GM18519 (cell line): ENCODE data around the gene RAB15.
A peak's percentile ranks its signal among the peaks of the same experiment; 100 is the strongest.

Experiments used
- ATAC-seq: cut with Tn5 transposase; IDR thresholded peaks from one replicate; pipeline ENCODE4 v1.9.1; 2021; ENCODE audit warnings: mild to moderate bottlenecking, moderate library complexity; ENCODE audit not compliant: unreplicated experiment, low FRiP score

The RAB15 gene

DNA sequence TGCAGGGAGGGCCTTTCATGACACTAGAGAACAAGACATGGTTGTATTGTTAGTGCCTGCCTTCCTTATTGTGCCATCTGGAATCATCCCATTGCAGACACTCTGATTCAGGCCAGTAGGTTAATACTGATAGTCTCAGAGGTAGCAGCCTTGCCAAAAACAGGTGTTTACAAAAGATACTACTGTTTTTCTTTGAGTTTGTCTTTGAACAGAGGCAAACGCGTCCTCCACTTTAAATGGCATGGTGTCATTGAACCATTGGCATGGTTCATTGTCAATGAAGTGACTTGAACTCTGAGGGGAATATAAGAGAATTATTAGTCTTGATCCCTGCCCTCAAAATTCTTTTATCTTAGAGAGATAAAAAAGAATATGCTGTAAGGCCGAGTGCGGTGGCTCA is 18.8 kb upstream of the RAB15 start:
- no peak for ATAC-seq

DNA sequence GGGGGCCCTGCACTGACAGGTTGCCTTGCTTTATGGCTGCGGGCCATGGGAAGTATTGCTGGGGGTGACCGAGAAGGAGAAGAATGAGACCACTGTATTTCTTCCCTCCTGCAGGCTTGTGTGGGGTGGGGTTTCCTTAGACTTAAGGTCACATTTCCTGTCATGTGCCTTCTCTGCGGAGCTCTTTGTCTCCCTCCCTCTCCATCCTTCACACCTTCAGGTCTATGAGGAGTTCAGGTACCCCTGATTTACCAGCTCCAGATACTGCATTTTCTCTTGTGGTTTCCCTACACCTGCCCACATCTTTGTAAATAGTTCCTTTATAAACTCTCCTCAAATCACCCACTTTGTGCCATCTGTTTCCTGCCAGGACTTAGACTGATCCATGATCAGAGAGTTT is 18.2 kb upstream of the RAB15 start:
- no peak for ATAC-seq

DNA sequence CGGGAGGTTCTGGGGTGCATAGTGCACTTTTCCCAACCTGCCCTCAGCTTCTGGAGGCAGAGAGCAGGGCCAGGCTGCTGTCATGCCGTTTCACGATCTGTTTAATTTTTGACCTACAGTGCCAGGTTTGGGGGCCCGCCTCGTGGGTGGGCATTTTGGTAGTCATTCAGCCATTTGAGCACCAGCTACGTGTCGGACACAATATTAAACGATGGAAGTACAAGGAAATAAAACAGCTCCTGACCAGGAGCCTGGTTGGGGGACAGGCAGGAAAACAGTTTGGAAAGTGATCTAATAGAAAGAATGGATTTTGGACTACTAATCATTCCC is 15.3 kb upstream of the RAB15 start:
- no peak for ATAC-seq

DNA sequence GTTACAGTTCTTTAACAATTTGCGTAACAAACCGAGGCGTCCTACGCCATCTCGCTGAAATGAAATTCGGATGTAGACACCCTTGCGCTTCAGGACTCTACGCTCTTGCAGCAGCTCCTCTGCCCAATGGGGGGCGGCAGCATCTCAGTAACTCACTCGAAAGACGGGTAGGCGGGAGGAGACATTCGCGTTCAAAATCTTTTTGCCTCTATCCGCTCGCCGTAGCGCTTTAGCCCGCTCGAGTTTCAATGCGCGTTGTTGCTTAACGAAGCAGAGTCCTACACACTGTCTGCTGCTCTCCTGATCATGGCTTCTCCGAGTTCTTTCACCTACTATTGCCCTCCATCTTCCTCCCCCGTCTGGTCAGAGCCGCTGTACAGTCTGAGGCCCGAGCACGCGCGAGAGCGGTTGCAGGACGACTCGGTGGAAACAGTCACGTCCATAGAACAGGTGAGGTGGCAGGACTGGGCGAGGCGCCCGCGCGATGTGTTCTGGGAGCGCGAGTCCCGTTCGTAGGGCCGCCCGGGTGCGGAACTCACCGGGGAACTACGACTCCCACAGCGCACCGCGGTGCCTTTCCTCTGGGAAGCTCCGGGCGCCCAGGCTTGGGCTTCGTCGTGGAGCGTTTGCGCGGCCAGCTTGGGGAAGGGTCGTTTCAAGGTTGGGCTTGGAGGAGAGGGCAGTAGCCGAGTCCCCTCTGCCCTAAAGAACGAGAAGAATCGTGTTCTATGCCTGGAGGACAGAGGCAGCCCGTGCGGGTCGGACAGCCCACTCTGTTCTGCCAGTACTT is 14.7 kb upstream of the RAB15 start, which contains the start of gene FNTB:
Gene FNTB, plus strand, starts transcription at position 248 of the 790 bp plus-strand sequence. Its CDS starts 59 bp downstream, at position 307.
- peak; percentile 75 for ATAC-seq

DNA sequence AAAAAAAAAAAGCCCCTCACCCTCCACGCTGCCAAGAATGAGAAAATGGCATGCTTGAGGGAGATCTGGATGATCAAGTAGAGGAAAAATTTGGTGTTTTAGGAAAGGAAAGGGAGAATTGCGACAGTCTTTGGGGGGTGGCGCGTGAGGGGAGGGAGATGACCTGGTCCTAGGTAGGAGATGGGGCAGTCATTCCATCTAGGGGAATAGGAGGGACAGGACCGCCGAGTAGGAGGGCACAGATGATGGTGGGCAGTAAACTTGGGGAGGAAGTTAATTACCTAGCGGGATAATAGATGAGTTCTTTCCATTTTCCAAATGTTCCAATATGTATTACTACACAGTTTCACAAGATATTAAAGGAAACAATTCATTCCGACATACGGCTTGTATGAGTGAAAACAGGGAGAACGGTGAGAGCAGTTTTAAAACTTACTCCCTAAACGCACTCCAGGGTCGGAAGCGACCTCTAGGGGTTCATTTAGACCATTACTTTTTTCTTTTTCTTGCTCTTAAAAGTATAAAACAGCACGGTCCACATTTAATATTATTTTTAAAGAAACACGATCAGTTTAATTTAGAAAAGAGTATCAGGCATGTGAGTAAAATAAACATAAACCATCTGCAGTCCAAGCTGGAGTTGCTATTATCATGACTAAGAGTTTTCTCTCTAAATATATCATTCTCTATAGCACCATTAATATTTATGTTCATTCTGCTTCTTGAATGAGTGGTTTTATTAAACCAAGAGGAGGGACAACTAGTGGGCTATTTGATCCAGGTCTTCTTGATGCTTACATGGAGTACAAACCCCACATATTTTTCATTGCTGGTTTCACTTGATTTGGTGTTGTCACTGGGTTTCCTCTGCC is 11.5 kb upstream of the RAB15 start:
- no peak for ATAC-seq

DNA sequence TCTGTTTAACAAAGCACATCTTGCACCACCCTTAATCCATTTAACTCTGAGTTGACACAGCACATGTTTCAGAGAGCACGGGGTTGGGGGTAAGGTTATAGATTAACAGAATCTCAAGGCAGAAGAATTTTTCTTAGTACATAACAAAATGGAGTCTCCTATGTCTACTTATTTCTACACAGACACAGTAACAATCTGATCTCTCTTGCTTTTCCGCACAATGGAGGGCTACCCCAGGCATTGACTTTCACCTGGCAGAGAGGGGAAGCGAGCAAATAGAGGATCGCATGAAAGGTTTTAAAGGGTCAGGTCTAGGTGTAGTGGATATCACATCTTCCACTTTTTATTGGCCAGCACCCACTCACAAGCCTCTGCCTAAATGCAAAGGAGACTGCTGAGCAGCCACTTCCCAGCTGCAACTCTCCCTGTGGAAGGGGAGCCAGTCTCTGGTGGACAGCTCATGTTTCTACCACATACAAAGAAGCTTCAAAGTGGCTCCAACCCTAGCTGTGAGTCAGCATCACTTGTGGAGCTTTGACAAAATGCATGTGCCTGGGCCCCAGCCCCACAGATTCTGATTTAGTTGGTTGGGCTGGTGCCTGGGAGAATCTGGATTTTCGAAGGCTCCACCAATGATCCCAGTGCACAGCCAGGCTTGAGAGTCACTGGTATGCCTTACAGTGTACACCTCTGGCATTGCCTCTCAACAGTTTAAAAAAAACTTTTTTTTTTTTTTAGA is 7.4 kb upstream of the RAB15 start:
- no peak for ATAC-seq

DNA sequence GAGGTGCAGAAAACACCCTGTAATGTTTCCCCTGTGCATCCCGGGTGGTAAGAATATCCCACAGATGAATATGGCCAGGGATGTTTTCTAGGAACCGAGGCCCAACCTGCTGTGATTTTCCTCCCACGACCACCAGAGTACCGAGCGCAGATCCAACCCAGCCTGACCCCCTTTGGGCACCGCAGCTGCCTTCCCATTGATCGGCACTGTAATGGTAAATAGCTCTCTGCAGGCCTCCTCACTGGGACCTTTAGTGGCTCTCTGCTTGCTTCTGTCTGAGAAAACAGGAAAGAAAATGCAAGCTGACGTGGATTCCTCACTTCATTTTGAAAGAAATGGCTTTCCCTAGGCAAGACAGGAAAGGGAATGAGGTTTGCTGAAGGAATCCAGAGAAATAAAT is 2.4 kb upstream of the RAB15 start:
- no peak for ATAC-seq

DNA sequence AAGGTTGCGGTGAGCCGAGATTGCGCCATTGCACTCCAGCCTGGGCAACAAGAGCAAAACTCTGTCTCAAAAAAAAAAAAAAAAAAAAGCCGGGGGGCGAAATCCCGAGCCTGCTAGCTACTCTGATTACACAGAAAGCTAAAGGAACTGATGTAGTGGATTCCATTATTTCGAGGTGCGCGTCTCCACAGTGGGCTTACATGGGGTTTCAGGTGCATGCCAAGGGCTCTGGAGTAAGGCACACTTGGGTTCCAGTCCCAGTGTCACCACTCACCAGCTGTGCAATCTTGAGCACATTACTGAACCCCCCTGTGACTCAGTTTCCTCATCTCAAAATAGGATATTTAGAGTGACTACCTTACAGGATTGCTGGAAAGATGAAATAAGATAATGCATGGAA is 1.7 kb upstream of the RAB15 start:
- ATAC-seq = no peak

DNA sequence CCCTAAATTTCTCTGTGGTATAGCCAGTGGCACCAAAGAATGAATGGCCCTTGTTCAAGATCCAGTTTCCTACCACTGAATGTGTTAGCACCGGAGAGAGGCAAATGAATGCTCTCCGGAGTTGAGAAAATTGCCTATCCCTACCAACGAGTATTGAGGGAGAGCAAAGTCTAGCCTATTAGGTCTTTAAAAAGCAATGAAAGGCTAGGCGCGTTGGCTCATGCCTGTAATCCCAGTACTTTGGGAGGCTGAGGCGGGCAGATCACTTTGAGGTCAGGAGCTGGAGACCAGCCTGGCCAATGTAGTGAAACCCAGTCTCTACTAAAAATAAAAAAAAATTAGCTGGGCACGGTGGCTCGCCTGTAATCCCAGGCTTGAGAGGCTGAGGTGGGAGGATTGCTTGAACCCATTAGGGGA is 898 bp upstream of the RAB15 start:
- no peak for ATAC-seq

DNA sequence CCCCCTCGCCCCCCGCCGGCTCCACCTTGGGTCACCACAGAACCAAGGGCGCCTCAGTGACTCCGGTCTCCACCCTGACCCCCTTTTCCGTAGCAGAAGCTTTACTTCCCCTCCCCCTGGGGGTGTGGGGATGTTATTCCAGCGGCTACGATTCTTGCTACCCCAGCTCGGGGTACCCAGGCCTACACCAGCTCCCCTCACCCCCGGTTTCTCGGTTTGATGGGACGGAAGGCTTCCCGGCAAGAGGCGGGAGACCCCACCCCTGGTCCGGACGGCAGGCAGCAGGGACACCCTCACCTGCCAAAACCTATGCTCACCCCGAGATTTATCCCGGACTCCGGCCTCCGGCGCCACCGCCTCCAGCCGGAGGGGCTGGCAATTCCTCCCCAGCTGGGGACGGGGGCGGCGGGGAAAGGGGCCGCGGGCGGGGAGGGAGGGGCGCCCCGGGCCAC is 619 bp downstream of the RAB15 start:
- ATAC-seq = no peak

DNA sequence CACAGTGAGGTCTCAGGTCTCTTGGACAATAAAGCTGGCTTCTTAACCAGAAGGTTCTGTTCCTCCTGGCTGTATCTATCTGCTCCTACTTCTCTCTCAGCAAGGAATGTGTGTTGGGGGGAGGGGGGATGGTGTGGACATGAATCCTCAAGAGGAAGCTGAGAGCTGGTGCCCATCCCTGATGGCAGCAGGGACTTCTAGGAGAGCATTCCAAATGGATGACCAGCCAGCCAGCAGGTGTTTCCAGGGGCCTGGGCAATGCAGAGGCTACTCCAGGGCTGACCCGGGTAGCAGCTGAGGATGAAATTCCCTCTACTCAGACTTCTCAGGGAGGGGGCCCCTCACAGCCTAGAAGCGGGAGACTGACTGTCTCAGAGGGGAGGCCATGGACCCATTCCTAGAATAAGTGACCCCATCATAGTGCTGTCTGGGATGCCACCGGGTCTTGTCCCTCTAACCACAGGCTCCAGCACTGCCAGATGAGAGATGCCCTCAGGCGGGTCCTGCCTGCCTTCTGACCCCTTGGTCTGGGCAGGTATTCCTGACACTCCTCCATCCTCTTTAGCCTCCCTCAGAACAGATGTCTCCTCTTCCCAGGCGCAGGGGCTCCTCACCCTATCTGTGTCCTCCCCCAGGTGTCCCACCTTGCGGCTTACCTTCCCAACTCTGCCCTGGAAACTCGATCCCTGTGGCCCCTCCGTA is 1.2 kb downstream of the RAB15 start:
- no peak for ATAC-seq

DNA sequence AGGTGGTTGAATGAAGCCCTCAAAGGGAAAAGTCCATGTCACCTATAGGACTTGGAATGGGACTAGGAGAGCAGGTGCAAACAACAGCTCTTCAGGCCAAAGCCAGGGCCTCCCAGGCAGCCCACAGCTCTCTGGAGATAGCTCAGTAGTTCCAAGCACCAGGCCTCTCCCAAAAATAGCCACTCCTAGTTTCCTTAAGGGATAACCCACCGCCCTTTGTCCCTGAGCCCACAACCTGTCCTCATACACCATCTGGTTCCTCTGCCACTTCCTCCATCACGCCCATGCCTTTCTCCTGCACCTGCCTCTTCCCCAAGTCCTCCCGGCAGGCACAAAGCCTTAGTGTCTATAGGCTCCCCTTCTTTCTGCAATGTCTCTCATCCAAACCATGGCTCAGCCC is 2.1 kb downstream of the RAB15 start:
- ATAC-seq = no peak

DNA sequence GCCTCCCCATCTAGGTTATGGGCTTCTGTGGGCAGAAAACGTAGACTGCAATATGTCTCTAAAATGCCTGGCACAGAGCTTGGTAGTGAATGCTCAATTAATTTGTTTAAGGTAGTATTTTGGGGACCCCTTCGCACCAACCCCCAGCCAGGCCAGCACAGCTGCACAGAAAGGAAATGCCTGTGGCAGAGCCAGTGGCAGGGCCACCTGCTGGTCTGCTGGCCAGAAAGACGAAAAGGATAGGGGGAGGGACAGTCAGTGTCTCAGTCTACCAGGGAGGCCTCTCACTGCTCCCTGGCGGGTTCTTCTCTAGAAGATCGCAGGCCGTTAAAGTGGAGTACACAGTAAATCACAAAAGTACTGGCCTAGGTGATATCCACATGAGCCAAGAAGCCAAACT is 3.5 kb downstream of the RAB15 start:
- no peak for ATAC-seq

DNA sequence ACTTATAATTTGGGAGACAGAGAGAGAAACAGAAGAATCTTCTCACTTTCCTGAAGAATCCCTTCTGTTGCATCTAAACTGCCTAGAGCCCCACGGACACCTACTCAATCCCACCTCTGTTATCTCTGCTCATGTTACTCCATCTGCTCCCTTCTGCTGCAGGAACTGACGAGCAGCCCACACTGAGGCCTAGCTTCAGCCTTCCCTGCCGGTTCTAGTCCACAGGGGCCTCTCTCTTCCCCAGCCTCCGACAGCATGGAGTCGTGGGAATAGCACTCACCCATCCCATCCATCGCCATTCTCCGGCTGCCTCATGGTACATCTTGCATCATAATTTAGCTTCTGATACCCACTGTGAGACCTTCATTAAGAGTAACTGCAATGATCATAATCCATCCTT is 4.0 kb downstream of the RAB15 start:
- ATAC-seq = no peak

DNA sequence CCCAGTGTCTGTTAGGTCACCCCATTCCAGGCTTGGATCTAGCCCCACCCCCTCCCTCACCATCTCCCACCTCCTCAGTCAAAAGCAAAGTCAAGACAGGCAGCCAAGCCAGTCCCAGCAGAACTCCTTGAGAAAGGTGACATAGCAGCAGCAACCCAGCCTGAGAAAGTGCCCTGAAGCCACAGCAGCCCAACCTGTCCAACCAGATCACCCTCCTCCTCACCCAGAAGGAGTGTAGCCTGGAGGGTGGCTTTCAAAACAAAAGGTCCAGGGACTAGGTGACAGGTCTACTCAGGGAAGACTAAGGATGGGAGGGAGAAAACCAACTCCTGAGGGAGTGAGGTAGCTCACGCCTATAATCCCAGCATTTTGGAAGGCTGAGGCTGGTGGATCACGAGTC is 5.2 kb downstream of the RAB15 start:
- ATAC-seq = no peak

DNA sequence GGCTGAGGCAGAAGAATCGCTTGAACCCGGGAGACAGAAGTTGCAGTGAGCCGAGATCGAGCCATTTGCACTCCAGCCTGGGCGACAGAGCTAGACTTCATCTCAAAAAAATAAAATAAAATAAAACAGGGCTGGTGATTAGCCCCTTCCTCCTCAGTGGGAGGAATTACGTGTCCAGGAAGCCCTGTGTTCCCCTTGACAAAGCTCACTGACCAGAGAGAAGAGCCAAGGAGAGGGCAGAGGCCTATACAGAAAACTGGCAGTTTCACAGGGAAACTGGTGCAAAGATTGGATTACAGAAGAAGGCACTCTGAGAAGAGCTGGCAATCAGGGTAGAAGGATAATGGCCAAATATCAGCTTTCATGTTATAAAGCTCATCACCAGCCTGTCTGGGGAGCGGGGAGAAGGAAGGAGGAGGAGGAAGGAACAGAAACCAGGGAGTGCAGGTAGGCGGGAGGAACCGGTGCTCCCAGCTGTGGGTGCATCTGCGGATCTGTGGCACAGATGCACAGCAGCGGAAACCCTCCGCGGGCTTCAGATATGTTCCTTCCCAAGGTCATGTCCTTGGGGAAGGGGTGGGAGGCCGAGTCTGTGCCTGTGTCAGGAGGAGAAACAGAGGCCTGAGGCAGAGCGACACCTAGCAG is 6.7 kb downstream of the RAB15 start:
- no peak for ATAC-seq

DNA sequence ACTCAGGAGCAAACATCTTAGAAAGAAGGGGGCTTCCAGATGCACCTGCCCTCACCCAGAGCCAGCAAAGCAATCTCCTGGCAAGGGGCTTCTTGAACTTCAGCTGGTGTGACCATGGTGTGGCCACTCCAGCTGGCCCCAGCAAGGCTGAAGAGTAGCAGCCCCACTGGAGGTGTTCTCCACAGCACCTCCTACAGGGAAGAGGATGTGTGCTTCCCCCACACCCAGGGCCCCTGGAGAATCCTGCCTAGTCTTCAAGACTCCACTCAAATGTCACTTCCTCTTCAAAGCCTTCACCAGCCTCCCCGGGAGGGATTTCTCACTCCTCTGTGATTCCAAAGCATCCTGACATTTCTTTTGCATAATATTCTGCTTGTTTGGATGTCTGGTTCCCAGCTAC is 8.5 kb downstream of the RAB15 start:
- no peak for ATAC-seq

DNA sequence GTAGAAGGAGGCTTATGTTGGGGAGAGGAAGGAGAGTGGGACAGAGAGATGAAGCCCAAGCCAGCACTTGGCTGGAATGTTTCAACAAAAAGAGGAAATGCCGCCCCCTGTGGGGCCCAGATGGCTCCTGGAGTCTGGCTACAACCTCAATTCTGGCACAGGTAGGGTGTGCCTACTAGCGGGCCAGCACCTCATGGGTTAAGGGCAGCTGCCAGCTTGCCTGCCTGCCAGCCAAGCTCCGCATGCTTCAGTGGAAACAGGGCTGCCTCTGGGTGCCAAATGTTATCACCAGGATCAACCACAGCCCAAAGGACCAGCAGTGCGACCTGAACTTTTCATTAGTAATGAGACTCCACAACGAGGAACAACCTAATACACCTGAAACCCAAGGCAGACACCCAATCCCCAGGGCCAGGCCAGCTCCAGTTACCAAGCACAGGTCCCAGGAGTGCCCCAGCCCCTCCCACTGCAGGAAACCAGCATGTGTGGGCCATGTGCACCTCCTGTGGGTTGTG is 11.3 kb downstream of the RAB15 start:
- no peak for ATAC-seq

DNA sequence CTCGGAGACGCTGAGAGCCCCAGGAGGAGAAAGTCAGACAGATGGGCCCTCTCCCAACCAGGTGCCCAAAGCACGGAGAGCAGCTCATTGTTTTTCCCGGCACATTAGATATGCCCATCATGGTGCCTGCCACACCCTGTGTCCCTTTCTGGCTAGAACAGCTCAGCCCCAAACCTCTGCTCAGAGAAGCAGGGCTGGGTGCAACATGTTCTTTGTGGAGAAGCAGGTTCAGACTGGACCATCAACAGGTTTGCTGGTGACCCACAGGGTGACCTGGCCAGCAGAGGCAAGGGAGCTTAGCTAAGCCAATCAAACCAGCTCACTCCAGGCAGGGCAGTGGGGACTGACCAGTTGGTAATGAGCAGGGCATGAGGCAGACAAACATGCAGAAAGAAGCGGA is 13.4 kb downstream of the RAB15 start:
- no peak for ATAC-seq

DNA sequence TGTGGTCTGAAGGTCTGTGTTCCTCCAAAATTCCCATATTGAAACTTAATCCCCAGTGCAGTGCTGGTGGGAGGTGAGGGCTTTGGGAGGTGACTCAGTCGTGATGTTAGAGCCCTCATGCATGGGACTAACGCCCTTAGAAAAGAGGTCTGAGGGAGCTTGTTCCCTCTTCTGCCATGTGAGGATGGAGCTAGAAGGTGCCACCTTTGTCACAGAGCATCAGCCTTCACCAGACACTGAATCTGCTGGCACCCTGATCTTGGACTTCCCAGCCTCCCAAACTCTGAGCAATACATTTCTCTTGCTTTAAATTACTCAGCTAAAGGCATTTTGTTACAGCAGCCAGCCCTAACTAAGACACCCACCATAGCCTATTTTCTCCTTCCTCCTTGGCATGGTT is 13.9 kb downstream of the RAB15 start:
- no peak for ATAC-seq
